Chondrocyte (in vitro differentiated cells): ENCODE measurements around the gene ADD3. TPM values are rescaled to one million over a fixed set of nuclear protein-coding genes. Genes with fewer than 3 reads are reported as not detected.

ENCODE experiments used
- DNase-seq: peaks from one replicate; pipeline ENCODE4 v3.0.0; 2021; ENCODE audit warnings: mixed read lengths, low spot score
- H3K27ac Mint-ChIP-seq: one replicate; pipeline ENCODE4 v1.8.0; 2021; ENCODE audit warnings: mild to moderate bottlenecking, moderate library complexity, mixed read lengths; ENCODE audit not compliant: unreplicated experiment
- H3K27me3 Mint-ChIP-seq: 2 replicates; pipeline ENCODE4 v1.8.0; 2021; ENCODE audit warnings: low read depth, mixed read lengths
- H3K36me3 Mint-ChIP-seq: 2 replicates; pipeline ENCODE4 v1.8.0; 2021; ENCODE audit warnings: low read depth, mixed read lengths
- H3K4me1 Mint-ChIP-seq: 2 replicates; pipeline ENCODE4 v1.8.0; 2021; ENCODE audit warnings: low read depth, mild to moderate bottlenecking, mixed read lengths
- H3K4me3 Mint-ChIP-seq: one replicate; pipeline ENCODE4 v1.8.0; 2021; ENCODE audit warnings: mild to moderate bottlenecking, moderate library complexity, mixed read lengths; ENCODE audit not compliant: unreplicated experiment
- H3K9me3 Mint-ChIP-seq: 2 replicates; pipeline ENCODE4 v1.8.0; 2021; ENCODE audit warnings: low read depth, mixed read lengths
- CTCF ChIP-seq: fragments of 200-600 bp; sonication (generic); IDR thresholded peaks from 2 replicates; pipeline ENCODE4 v1.5.0; 2021; ENCODE audit warnings: antibody characterized with exemption, mild to moderate bottlenecking, moderate library complexity
- total RNA-seq: library from RNA; stranded (reverse); gene quantifications from 3 replicates; pipeline ENCODE4 v1.2.1, GENCODE V29; 2021

ADD3 gene
- total RNA-seq, 1 donor from 2014 or later, result 75.1 TPM

DNA sequence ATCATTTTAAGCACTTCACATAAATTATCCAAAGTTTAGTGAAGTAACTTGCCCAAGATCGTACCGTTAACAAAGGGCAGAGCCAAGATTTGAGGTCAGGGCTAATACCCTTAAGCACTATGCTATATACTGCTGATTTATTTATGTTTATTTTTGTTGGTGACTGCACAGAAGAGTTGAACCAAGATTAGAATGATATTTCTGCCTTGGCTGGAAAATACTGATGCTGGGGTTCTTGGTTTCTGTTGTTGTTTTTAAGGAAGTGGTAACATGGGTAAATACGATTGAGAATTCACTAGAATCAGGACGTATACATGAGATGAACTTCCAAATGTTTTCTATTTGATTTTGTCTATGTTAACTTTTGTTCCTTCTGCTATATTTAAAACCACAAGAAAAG is 9.3 kb downstream of the ADD3 start:
- H3K4me1 Mint-ChIP-seq, result peaks cover 57% of the 10 kb centered on the region
- no peaks in the 10 kb centered on the region for H3K36me3 Mint-ChIP-seq
- TF ChIP-seq CTCF, result no peak
- H3K27me3 Mint-ChIP-seq, result no peaks in the 10 kb centered on the region
- no peak overlapping the region for H3K4me3 Mint-ChIP-seq
- peak overlapping the region; percentile 25 for H3K27ac Mint-ChIP-seq
- no peaks in the 10 kb centered on the region for H3K9me3 Mint-ChIP-seq
- no peak for DNase-seq

DNA sequence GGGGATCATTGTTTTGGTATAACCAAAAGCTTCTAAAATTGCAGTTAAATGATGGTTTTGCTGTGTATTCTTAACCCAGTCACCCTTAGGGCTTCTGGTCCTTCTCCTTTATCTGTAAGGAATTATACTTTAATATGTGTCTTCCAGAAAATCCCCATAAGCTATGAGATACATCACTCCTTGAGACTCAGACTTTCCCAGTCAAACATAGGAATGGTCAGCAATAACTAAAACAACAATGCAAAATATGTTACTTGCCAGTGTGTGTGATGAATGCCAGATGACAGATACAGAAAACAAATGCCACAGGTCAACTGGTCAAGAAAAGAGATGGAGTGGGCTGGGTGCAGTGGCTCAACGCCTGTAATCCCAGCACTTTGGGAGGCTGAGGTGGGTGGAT is 10.1 kb downstream of the ADD3 start:
- Mint-ChIP-seq H3K4me1 (peaks cover 49% of the 10 kb centered on the region), H3K36me3 (no peaks in the 10 kb centered on the region), H3K9me3 (no peaks in the 10 kb centered on the region), H3K27me3 (no peaks in the 10 kb centered on the region), H3K4me3 (no peak overlapping the region), H3K27ac (no peak overlapping the region)
- no peak for DNase-seq
- no peak for TF ChIP-seq CTCF

- Mint-ChIP-seq H3K36me3 (no peaks in the 10 kb centered on the region), H3K4me1 (peaks cover 47% of the 10 kb centered on the region), H3K27ac (no peak overlapping the region), H3K4me3 (no peak overlapping the region), H3K9me3 (no peaks in the 10 kb centered on the region), H3K27me3 (no peaks in the 10 kb centered on the region)
- no peak for DNase-seq
- no peak for TF ChIP-seq CTCF
Measured at GRCh38 chr10:110020265-110020664, 12.5 kb downstream of the ADD3 start.

DNA sequence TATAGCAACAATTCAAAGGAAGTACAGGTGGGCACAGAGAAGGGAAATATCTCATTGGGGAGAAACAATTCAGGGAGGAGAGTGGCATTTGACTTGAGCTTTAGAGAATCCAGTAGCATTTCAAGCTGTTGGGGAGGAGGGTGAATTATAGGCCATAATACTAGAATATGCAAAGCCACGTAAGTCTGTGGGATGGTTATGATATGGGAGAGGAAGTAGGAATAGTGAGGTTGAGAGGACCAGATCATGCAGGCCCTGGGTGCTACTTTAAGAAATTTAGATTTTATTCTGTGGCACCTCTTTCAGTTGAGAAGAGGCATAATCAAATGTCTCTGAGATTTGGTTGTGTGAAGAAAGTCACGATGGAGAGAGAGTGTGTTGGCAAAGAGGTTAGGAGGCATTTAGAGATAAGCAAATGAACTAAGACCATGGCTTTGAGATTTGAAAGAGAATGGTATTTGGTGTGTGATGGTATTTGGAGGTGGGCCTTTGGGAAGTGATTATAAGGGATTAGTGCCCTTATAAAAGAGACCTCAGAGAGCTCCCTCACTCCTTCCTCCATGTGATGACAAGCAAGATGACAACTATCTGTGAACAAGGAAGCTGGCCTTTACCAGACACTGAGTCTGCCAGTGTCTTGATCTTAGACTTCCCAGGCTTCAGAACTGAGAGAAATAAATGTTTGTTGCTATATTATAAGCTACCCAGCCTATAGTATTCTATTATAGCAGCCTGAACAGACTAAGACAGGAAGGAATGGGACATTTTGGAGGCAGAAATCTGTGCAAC is 15.1 kb downstream of the ADD3 start:
- H3K27me3 Mint-ChIP-seq, result no peaks in the 10 kb centered on the region
- peaks cover 28% of the 10 kb centered on the region for H3K4me1 Mint-ChIP-seq
- H3K36me3 Mint-ChIP-seq, result no peaks in the 10 kb centered on the region
- no peak overlapping the region for H3K4me3 Mint-ChIP-seq
- TF ChIP-seq CTCF, result no peak
- DNase-seq, result no peak
- no peaks in the 10 kb centered on the region for H3K9me3 Mint-ChIP-seq
- H3K27ac Mint-ChIP-seq, result no peak overlapping the region

- no peaks in the 10 kb centered on the region for H3K27me3 Mint-ChIP-seq
- no peak for DNase-seq
- no peaks in the 10 kb centered on the region for H3K9me3 Mint-ChIP-seq
- no peaks in the 10 kb centered on the region for H3K36me3 Mint-ChIP-seq
- H3K27ac Mint-ChIP-seq, result no peak overlapping the region
- peaks cover 25% of the 10 kb centered on the region for H3K4me1 Mint-ChIP-seq
- TF ChIP-seq CTCF, result no peak
- H3K4me3 Mint-ChIP-seq, result no peak overlapping the region
Measured at GRCh38 chr10:110023785-110024465, 16.1 kb downstream of the ADD3 start.
